Prostate gland (tissue), 2 donors: ENCODE data around the gene HMGB2. TPM values are rescaled to one million over a fixed set of nuclear protein-coding genes. Genes with fewer than 3 reads are reported as not detected.

Source experiments
- DNase-seq: peaks from one replicate; pipeline ENCODE4 v3.0.0-alpha.2; 2019; ENCODE audit warnings: low spot score
- H3K27ac ChIP-seq, 2 donors: fragments of 200-600 bp; sonication (generic); 2 replicates each; pipeline ENCODE4 v1.5.1; 2017 to 2019
- H3K27me3 ChIP-seq: fragments of 200-600 bp; sonication (generic); replicated peaks from 2 replicates; pipeline ENCODE4 v1.5.1; 2019; ENCODE audit not compliant: insufficient read depth
- H3K36me3 ChIP-seq, 2 donors: fragments of 200-600 bp; sonication (generic); 1 replicate in 1 of 2; 2 replicates in 1 of 2; pipeline versions ENCODE4 v1.5.1 to v1.8.1; 2017 to 2019
- H3K4me1 ChIP-seq: fragments of 200-600 bp; sonication (generic); replicated peaks from 2 replicates; pipeline ENCODE4 v1.5.1; 2019
- H3K4me3 ChIP-seq, 2 donors: fragments of 200-600 bp; sonication (generic); 2 replicates each; pipeline ENCODE4 v1.5.1; 2017 to 2019
- H3K9me3 ChIP-seq: fragments of 200-600 bp; sonication (generic); 2 replicates; pipeline ENCODE4 v1.5.1; 2017
- CTCF ChIP-seq, 4 experiments: fragments of 200-600 bp in 2 of 4; fragments of 450-650 bp in 2 of 4; sonication (generic) in 2 of 4; IDR thresholded peaks; 1 replicate in 3 of 4; 2 replicates in 1 of 4; pipeline ENCODE4 v1.5.1; 2016 to 2019; ENCODE audit warnings: antibody characterized with exemption in 4 of 4, mild to moderate bottlenecking in 2 of 4, moderate library complexity in 2 of 4
- POLR2A ChIP-seq: fragments of 450-650 bp; IDR thresholded peaks from one replicate; pipeline ENCODE4 v1.6.1; 2016; ENCODE audit warnings: antibody characterized with exemption, mild to moderate bottlenecking
- POLR2AphosphoS5 ChIP-seq: sonication (generic); formaldehyde crosslinking; IDR thresholded peaks from one replicate; pipeline ENCODE4 v1.6.1; 2017; ENCODE audit warnings: antibody characterized with exemption
- WGBS: methylation state at CpG from one replicate; pipeline ENCODE4 v1.1.5; 2018; 5-methylcytosine and 5-hydroxymethylcytosine counted together
- intact Hi-C: fragments of 100-400 bp; cut with DNase I; formaldehyde crosslinking; loops from one replicate; pipeline ENCODE4 v1.14.2; 2022
- total RNA-seq, 2 donors: library from RNA; depleted of rRNA; stranded (reverse); fragments of >200 nt; gene quantifications; one replicate each; pipeline ENCODE4 v1.1.0, GENCODE V29; 2016

Gene HMGB2
- total RNA-seq, 2 donors from 2014 or later: 32.2 to 38.0 TPM

DNA sequence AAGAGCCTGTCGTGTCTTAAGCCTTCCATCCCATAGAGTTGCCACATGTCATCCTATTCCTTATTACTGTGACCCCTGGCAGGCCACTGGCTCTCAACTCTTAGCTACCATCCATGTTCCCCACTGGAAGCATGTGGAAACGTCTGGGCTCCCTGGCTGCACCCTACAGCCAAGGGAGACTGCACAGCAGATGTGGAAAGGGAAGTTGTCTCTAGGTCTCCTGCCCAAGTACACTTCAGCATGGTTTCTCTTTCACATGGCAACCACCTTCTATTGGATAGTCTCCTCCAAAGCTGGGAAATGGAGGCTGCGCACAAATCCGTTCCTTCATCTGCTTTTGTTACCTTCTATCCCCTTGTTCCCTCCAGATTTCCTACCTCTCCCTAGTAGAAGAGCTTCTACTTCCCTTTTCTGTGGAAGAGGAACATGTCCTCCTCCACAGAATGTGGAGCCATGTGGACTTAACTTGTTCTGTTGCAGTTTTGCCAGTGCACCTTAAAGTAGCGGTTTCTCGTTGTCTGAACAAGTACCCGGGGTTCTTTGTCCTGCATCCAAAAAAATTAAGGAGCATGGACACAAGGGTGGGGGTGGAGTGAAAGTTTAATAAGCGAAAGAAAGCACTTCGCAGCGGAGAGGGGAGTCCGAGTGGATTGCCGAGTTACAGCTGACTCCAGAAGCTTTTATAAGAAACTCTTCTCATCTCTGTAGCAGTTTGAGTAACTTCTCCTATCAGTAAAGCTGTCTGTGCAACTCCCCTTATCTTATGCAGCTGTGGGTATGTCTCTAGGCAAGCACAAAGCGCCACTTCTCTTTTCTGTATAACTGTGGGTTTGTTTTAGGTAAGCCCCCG, 52.5 kb downstream of the HMGB2 start:
- TF ChIP-seq POLR2AphosphoS5 (no peak), POLR2A (no peak), CTCF (IDR thresholded peaks at IDR 0.05) (no peak)
- H3K27ac ChIP-seq: no peak overlapping the region

More for the DNA sequence above, 52.5 kb downstream of the HMGB2 start:
- H3K27me3 ChIP-seq: no peaks in the 10 kb centered on the region
- H3K36me3 ChIP-seq: no peaks in the 10 kb centered on the region
- H3K4me3 ChIP-seq: no peak overlapping the region
- WGBS: 68% methylated on average over 14 of the region's 14 CpGs
- DNase-seq: no peak
- intact Hi-C loops: no loop called here
- H3K4me1 ChIP-seq: no peaks in the 10 kb centered on the region
- no peaks in the 10 kb centered on the region for H3K9me3 ChIP-seq

Other genes starting within 250 kb of the HMGB2 start
- 100 to 1,000 TPM in 1 of 2 donors, 10 to 100 TPM in 1; 45.5 to 109 TPM for gene GALNT7, start 165.5 kb downstream of the HMGB2 start, total RNA-seq
- 10 to 100 TPM; 34.9 to 39.0 TPM for gene SAP30, start 36.6 kb upstream of the HMGB2 start, total RNA-seq
- gene SCRG1, start 64.8 kb upstream of the HMGB2 start, total RNA-seq: 10 to 100 TPM in 1 of 2 donors, under 1 TPM in 1; 0.14 to 15.1 TPM
- 1 to 10 TPM in 1 of 2 donors, not detected in 1; 7.5 TPM for gene HAND2, start 195.9 kb upstream of the HMGB2 start, total RNA-seq